NCI-H2196 (cell line): Measurements from ENCODE around the gene ZMYND15.
"Not testable (repeated sequence)": the region's sequence is repeated elsewhere in the genome, so short reads cannot be mapped to it uniquely, and the experiment has no call there.

Source experiments
- DNase-seq: peaks from one replicate; lab custom pipeline; 2025; ENCODE audit not compliant: unreplicated experiment; lab: John Stamatoyannopoulos, UW

ZMYND15 gene, protein sequence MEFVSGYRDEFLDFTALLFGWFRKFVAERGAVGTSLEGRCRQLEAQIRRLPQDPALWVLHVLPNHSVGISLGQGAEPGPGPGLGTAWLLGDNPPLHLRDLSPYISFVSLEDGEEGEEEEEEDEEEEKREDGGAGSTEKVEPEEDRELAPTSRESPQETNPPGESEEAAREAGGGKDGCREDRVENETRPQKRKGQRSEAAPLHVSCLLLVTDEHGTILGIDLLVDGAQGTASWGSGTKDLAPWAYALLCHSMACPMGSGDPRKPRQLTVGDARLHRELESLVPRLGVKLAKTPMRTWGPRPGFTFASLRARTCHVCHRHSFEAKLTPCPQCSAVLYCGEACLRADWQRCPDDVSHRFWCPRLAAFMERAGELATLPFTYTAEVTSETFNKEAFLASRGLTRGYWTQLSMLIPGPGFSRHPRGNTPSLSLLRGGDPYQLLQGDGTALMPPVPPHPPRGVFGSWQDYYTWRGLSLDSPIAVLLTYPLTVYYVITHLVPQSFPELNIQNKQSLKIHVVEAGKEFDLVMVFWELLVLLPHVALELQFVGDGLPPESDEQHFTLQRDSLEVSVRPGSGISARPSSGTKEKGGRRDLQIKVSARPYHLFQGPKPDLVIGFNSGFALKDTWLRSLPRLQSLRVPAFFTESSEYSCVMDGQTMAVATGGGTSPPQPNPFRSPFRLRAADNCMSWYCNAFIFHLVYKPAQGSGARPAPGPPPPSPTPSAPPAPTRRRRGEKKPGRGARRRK

DNA sequence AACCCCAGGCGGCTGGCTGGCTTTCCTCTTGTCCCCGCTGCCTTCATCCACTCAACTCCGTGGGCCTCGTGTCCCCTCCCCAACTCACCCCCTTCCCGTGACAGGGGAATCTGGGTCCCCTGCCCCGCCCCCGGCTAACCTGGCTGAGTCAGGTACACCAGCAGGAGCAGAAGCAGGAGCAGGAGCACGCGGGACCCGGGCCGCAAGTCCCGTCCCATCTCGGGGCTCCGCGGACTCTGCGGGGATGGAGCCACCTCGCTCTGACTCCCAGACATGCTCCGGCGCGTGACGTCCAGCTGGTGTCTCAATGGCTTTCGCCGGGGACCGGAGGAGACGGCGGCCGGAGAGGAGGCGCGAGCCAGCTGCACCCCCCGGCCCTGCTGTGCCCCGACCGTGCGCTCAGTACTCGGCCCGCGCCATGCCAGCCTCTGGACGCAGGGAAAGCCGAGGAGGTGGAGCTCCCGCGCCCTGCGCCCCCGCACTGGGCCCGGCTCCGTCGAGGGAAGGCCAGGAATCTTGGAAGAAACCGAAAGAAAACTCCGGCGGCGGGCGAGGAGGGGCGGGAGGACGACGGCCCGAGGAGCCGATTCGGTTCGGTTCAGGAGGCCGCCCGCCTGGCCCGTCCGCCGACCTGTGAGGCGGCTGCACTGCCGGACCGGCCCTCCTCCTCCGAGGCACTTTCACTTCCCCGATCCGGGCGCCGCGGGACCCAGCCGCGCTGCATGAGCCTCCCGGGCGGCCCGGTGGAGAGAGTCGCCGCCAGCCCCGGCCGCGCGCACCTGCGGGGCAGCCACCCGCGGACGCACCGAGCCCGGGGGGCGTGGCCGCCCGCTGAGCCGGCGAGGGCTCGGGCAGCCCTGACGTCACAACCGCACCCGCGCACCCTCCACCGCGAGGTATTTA, at the start of gene ZMYND15, which contains the start of gene CXCL16:
Gene ZMYND15, plus strand, starts transcription at position 712 of the 903 bp plus-strand sequence. CDS start 716 bp downstream, outside the sequence.
Gene CXCL16, minus strand, starts transcription at position 807 of the 903 bp plus-strand sequence. Its CDS starts 589 bp downstream, at position 218.
- DNase-seq = peak; percentile 19

DNA sequence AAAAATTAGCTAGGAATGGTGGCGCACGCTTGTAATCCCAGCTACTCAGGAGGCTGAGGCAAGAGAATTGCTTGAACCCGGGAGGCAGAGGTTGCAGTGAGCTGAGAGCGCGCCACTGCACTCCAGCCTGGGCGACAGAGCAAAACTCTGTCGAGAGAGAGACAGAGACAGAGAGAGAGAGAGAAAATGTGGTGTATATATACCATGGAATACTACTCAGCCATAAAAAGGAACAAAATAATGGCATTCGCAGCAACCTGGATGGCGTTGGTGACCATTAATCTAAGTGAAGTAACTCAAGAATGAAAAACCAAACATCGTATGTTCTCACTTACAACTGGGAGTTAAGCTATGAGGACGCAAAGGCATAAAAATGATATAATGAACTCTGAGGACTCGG, 49.8 kb upstream of the ZMYND15 start:
- not testable (repeated sequence) for DNase-seq

DNA sequence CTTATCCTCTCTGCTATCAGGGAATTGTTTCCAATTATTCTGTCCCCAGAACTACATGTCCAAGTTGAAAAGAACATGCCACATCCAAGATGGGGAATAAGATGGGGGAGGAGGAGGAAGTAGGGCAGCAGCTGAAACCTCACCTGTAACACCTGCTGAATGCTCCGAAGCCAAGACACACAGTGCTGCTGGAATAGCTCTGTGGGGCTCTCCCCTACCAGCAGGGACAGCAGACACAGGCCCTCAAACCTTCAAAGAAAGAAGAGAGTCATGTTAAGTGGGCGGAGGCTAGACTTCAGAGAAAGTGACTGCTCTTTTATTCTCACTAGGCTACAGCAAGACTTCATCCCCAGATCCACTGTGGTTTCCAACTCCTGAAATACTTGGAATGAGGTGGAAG, 48.9 kb upstream of the ZMYND15 start:
- peak; percentile 39 for DNase-seq

DNA sequence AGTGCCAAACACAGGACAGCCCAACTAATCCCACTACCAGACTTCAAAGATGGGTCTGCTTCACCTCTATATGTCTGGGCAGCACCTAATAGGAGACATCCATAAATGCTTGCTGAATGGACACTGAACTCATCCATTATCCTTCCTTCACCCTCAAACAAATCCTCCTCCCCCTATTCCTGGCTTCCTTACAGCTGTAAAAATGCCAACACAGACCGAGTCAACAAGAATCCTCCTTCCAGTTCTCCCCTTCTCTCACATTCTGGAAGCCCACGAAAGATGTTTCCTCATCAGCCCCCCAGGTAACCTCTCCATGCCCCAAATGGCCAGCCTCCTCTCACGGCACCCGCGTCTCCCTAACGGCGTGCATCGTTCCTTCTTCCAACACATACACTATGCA, 47.9 kb upstream of the ZMYND15 start:
- DNase-seq = no peak

DNA sequence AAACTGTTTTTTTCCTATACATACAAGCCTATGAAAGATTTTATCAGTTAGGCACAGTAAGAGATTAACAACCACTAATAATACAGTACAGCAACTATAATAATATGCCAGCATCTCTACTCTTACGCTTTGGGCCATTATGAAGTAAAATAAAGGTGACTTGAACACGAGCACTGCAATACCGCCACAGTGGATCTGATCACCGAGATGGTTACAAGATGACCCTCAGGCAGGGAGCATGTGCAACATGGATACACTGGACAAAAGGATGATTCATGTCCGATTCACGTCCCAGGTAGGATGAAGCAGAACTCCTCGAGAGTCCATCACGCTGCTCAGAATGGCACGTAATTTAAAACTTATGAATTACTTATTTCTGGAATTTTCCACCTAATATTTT, 46.2 kb upstream of the ZMYND15 start:
- DNase-seq = no peak

DNA sequence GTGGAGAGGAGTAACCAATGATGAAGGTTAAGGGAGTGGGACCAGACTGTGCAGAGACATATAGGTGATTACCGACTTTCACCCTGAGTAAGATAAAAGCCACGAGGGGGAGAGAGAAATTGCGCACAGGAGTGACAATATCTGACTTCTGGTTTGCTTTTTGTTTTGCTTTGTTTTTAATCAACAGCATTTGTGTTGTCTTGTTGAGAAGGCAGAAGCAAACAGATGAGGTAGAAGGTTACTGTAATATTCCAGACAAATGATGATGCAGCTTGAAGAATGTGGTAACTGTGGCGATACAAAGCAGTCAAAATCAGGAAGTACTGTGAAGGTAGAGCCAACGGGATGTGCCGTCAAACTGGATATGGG, 43.2 kb upstream of the ZMYND15 start:
- DNase-seq = no peak

DNA sequence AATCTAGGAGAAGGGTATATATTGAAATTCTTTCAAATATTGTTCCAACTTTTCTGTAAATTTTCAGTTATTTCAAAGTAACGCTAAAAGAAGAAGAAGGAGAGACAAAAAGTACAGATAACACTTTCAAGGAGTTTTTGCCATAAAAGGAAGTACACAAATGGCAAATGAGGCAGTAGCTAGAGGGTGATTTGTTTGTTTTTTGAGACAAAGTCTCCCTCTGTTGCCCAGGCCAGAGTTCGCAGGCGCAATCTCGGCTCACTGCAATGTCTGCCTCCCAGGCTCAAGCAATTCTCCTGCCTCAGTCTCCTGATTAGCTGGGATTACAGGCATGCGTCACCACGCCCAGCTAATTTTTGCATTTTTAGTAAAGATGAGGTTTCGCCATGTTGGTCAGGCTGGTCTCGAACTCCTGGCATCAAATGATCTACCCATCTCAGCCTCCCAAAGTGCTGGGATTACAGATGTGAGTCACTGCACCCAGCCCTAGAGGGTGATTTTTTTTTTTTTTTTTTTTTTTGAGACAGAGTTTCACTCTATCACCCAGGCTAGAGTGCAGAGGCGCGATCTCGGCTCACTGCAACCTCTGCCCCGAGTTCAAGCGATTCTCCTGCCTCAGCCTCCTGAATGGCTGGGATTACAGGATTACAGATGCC, 40.1 kb upstream of the ZMYND15 start:
- not testable (repeated sequence) for DNase-seq

DNA sequence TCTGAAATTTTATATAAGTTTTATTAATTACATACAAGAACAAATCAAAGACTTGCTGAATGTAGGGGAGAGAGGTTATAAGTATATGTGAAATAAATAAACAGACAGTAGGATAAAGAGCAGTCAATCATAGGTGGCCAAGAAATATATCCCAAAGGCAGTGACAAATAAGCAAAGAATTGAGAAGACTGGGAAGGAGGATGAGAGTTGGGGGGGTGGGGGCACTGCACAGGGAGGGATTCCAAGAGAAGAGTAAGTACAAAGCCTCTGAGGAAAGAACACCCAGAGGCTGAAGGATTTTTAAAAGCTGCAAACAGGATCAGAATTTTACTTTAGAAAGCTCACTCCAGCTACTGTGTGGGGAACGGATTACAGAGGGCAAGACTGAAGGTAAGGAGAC, 38.5 kb upstream of the ZMYND15 start:
- no peak for DNase-seq

DNA sequence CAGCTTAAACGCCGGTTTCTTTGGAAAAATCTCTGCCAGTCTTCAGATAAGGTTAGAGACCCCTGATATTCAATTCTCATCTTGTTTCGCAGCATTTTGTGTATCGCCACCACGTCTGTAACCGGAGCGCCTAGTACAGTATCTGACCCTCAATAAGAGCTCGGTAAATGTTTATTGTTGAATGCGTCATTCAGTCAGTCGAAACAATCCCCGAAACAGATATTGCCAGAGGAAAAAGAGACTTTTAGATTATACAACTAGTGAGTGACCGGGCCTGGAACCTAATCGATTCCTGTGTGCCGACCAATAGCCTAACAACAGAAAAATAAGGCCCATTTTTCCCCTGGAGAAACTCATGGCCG, 36.3 kb upstream of the ZMYND15 start:
- no peak for DNase-seq

DNA sequence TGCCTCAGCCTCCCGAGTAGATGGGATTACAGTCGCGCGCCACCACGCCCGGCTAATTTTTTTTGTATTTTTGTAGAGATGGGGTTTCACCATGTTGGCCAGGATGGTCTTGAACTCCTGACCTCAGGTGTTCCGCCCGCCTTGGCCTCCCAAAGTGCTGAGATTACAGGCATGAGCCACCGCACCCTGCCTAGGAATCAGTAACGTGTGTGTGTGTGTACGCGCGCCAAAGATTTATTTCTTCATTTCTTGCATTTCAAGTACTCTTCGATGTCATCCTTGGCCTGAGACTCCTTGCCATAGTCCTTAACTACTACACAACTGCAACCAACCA, 35.1 kb upstream of the ZMYND15 start:
- not testable (repeated sequence) for DNase-seq

DNA sequence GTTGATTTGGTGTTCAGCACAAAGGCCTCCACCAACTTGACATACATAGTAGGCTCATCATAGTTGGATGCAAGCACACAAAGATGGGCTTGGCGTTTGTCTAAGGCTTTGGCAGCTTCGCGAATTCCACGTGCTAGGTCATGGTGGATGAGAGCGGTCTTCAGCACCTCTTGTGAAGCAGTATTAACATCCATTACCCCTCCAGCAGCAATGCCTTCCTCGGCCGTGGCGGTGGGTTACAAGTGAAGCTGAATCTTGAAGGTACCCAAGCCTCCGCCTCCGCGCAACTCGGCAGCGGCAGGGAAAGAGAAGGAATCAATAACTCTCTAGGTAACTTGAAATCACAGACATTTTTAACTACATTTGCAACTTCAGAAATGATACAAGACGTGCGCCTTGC, 34.6 kb upstream of the ZMYND15 start:
- no peak for DNase-seq

DNA sequence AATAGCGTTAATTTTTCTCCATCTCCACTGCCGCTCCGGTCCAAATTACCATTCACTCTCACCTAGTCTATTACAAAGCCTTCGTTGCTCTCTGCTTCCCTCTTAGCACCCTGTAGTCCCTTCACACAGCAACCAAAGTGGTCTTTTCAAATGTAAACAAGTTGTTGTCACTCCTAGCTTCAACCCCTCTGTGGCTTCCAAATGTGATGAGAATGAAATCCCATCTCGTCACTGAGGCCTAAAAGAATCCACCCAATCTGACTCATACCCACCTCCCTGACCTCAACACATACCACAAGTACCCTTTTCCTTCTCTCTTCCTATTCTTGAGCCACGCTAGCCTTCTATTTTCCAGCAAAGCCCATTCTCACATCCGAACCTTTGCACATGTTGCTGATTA, 33.5 kb upstream of the ZMYND15 start:
- DNase-seq = no peak

DNA sequence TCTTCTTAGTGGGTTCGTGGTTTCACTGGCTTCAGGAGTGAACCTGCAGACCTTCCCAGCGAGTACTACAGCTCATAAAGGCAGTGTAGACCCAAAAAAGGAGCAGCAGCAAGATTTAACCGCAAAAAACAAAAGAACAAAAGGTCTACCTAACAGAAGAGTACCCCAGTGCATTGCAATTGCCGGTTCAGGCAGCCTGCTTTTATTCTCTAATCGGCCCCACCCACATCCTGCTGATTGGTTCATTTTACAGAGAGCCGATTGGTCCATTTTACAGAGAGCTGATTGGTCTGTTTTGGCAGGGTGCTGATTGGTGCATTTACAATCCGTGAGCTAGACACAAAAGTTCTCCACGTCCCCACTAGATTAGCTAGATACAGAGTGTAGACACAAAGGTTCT, 31.2 kb upstream of the ZMYND15 start:
- DNase-seq = no peak

DNA sequence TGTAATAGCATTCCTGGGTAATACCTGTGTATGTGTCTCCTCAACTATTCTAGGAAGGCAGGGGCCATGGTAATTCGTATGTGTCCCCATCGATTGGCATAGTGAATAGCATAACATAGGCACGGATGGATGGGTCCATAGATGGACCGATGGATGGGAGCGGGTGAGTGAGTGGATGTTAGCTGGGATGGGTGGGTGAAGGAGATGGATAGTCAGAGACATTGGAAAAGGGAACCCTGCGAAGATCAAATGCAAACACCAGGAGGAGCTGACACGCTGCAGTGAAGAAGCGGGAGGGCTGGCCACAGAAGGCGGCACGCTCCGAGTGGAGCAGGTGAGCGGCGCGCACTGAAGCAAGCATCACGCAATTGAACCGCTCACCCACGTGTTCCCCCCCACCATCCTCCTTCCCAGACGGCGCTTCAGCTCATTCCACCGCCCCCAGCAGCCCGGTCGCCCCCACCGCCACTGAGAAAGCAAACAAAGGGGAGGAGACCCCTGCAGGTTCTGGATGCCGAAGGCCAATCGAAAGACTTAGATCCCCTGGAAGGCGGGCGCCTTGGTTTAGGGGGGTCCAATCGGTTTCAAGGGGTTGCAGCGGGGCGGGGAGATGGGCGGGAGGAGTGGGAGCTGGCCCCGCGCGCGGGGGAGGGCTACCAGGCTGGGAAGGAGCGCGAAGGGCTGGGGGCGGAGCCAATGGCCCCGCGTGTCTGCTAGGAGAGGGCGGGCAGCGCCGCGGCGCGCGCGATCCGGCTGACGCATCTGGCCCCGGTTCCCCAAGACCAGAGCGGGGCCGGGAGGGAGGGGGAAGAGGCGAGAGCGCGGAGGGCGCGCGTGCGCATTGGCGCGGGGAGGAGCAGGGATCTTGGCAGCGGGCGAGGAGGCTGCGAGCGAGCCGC, 29.6 kb upstream of the ZMYND15 start, which contains the start of gene ARRB2:
Gene ARRB2, plus strand, starts transcription at position 839 of the 899 bp plus-strand sequence. CDS start 90 bp downstream, outside the sequence.
- peak; percentile 91 for DNase-seq

DNA sequence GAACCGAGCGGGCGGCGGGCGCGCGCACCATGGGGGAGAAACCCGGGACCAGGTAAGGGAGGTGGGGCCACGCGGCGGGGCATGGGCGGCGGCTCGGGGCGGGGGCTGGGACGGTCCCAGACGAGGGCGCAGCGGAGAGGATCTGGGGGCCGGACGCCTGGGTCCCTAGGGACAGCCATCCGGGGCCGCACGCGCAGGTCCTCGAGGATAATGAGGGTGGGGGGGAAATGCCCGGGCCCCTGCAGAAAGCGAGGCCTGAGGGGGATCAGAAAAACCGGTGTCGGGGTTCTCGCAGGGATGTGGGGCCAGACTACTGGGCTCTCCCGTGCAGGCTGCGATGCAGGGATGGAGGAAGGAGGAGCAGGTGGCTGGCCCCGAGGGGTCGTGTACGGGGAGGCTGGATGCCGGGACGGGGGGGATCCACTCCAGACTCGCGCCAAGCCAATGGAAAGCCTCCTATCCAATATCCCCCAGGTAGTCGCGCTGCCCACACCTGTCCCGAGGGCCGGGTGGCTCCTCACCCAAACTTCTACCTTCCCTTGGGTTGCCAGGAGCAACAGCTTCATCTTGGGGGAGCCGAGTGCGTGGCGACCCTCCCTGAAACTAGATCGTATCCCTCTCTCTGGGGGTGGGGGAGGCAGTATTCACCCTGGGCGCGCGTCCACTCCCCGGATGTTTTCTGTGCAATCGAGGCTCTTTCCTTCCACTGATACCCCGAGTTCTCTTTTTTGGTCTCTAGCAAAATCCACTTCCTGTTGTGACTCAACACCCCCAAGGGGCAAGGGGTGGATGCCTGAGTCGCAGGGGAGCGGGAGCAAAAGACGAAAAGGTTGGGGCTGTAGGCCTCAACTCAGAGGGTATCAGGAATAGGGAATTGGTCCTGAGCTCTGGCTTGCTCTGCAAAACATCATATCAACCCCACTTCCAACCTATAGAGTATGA, 28.7 kb upstream of the ZMYND15 start:
- DNase-seq = no peak

DNA sequence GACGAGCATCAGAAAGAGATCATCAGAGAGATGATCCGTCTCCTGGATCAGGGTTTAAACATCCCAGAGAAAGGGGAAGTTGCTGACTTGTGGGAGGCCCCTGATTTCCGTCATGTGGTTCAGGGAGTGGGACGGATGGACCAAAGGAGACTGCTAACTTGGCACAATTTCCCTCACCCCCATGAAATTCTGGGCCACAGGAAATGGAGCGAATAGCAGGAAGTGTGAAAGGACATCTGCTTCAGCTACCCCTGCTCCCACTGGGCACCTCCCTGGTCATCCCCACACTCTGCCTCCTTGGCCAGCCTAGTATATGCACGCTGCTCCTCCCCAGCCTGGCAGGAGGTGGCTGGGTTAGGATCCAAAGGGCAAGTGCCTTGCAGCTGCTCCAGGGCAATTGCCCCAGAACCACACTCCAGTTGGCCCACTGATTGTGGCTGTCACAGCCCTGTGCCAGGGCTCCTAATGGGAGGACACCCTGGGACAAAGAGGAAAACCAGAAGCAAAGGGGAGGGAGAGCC, 27.9 kb upstream of the ZMYND15 start:
- DNase-seq = no peak

DNA sequence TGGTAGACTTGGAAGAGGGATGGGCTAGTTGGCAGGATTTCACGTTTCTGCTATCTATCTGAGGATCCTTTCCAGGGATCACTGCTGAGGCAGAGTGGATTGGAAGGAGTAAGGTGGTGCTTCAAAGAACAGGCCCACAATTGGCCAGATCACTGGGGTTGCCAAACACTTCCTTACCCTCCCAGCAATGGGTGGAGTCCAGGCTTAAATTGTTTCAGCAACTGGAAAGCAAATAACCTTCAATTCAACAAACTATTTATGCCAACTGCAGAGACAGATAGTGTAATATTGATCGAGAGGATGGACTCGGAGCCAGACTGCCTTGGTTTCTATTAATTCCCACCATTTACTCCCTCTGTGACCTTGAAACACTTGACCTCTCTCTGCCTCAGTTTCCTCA, 27.1 kb upstream of the ZMYND15 start:
- DNase-seq = no peak

DNA sequence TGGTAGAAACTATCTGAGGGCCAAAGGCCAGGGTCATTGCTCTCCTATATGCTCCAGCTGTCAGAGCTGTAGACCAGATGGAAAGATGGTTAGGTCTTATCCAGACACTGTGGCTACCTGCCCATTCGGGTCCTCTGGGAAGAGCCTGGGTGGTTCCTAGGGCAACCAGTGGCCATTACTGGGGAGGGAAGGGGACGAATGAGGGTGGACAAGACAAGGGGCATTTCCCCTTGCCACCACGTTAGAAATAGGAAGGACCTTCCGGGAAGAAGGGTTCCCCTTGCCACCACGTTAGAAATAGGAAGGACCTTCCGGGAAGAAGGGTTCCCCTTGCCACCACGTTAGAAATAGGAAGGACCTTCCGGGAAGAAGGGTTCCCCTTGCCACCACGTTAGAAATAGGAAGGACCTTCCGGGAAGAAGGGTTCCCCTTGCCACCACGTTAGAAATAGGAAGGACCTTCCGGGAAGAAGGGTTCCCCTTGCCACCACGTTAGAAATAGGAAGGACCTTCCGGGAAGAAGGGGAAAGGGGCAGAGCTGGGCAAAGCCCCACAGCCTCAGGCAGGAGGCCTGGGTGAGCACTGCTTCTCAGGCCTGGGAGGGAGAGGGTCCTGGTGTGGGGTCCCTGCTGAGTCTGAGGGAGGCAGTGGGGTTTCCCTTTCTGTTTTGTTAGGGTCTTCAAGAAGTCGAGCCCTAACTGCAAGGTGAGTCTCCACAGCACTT, 25.1 kb upstream of the ZMYND15 start:
- DNase-seq = not testable (repeated sequence)
